GM21381 (cell line): Measurements from ENCODE around the gene AKAP13.
A peak's percentile ranks its signal among the peaks of the same experiment; 100 is the strongest.

ENCODE experiments used
- ATAC-seq: cut with Tn5 transposase; IDR thresholded peaks from one replicate; pipeline ENCODE4 v1.9.1; 2021; ENCODE audit warnings: mild to moderate bottlenecking, moderate library complexity; ENCODE audit not compliant: unreplicated experiment

AKAP13 gene

DNA sequence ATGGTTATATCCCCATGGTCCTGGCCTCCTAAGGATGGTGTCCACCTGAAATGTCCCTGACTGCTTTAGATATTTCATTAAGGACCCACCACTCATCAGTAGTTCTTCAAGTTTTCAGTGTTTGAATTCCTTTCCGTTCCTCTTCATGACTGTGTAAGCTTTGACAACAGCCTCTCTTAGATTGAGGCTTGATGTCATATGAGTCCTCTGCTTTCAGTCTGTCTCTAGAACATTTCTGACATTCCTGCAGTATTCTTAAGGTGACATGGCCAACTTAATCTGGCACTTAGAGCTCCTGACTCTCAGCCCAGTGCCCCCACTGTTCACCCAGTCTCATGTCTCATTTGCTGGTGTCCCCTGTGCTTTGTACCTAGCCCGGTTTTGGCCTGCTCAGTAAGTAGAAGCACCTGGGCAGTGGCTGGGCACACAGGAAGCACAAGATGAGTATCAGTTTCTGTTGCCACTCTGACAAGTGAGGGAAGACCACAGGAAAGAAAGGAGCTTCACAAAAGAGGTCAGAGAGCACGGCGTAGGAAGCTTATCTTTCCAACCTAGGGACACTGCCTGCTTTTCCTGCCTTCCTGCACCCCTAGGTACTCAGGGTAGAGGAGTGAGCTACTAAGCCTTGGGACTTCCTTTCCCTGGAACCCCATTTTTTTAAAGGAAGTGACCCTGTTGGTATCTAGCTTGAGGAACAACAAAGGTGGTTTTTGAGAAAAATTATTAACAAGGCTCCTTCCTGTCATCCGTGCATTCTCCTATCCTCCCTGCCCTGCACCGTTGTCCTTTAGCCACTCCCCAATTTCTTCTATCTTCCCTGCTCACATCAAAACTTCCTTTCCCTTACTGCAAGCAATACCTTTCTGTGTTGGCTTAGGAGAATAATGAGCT lies 311.2 kb downstream of the AKAP13 start:
- peak; percentile 42 for ATAC-seq

DNA sequence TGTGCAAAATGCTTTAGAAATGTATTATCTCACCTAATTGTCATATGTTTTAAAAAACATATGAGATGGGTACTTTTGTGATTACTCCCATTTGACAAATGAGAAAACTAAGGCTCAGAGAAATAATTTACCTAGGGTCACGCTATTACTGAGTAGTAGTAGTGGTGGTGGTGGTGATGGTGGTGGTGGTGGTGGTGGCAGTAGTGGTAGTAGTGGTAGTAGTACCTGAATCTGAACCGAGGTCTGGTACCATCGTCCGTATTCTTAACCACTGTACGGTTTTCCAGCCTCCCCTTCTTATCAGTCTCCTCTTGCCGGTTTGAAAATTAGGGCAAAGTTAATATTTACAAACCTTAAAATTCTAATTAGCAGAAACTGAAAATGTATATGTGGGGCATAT lies 311.9 kb downstream of the AKAP13 start:
- no peak for ATAC-seq

DNA sequence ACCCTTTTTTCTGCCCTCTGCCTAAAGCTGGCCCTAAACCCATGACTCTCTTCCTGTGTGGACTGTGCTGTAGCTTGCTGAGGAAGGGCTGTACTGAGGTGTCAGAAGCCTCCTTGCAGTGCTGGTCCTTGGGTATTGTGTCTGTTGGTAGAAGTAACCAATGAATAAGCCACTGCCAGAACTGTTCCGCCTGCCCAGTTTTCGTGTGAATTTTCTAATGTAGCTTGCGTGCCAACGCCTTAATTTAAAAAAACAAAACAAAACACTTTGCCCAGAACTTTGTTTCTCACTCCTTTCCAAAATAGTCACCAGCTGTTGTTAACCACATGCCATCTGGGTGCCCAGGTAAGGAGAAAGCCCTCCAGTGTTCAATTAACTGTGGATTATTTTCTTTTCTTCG lies 312.5 kb downstream of the AKAP13 start:
- ATAC-seq = peak; percentile 51

DNA sequence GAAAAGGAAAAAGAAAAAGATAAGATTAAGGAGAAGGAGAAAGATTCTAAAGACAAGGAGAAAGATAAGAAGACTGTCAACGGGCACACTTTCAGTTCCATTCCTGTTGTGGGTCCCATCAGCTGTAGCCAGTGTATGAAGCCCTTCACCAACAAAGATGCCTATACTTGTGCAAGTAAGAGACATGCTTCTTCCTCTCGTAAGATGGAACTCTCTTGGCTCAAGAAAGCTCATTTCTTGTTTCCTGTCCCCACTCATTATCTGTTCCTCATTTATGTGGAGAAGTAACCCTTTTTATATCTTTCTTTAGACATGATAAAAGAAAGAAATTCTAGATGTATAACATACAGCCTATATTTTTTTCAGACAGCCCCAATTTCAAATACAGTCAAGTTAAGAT lies 312.9 kb downstream of the AKAP13 start:
- peak; percentile 12 for ATAC-seq

DNA sequence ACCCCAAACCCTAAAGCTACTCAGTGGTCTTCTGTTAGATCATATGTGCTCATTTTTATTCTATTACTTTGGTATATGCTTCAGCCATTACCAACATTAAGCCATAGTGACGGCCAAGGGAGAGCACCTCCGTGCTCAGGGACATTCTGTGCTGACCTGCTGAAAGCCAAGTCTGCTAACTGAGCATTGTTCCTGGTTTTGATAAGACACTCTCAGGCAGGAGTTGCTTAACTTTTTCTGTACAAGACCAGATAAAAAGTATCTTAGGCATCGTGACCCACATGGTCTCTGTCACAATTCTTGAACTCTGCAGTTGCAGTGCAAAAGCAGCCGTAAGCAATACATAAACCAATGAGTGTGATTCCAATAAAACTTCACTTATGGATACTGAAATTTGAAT lies 313.7 kb downstream of the AKAP13 start:
- ATAC-seq = no peak

DNA sequence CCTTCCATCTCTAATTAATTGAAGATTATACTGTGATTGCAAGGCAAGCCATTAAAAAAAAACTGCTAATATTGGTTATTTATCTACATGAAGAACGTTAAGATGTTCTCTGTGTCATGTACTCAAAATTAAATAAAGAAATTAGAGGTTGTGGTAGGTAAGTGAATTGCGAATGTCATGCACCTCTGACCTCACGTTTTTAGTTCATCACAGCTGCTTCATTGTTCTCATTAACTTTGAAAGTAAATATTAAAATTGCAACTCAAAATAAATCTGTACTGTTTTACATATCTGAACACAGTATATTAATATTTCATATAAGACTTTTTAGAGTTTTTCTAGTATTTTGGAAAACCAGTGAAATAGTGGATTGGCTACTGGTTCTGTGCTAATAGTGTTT lies 320.4 kb downstream of the AKAP13 start:
- no peak for ATAC-seq

DNA sequence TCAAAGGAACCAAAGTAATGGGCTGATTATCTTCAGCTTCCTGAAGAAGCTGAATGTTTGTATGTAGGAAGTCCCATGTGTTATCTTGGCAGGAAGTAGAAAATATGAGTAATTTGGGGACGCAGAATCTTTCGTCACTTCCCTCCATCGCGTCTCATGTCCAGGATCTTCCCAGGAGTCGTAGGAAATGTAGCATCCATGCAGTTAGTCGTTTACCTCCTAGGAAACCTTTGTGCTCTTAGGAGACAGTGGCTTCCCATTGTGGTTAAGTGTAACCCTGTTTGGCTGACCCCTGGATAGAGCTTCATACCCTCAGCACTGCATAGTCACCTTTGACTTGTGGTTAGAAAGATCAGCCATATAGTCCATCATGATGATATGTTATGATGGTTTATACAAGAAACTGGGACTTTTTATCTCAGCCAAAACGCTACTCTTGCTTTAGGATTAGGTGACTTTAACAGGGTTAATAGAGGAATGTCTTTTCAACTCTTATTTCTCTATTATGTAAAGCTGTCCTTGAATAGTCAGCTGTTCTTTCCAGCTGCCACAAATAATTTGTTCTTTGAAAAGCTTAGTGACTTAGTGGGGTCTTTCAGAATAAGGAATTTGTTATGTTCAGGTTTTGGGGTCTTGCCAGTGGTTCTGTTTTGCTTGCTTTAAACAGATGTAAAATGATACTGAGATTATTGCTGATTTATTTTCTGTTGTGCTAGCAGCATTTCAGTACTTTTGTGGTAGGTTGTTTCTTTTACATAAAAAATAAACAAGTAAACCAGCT lies 322.1 kb downstream of the AKAP13 start:
- no peak for ATAC-seq

DNA sequence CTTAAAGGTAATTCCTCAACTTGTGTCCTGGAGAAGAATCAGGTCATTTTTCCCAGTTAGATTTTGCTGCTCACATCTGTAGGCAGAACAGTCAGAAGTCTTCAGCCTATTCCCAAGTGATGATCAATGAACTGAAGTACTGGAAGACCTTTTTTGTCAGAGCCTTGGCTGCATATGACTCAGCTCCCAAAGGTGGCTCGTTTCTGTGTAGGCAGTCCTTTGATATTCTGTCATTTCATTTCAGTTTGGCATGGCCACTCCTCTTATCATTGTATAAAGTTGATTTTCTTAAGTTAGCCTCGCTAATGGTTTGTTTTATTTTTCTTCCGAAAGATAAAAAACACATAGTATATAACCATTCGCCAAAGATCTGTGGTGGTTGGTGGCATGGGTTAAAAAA lies 323.7 kb downstream of the AKAP13 start:
- no peak for ATAC-seq

DNA sequence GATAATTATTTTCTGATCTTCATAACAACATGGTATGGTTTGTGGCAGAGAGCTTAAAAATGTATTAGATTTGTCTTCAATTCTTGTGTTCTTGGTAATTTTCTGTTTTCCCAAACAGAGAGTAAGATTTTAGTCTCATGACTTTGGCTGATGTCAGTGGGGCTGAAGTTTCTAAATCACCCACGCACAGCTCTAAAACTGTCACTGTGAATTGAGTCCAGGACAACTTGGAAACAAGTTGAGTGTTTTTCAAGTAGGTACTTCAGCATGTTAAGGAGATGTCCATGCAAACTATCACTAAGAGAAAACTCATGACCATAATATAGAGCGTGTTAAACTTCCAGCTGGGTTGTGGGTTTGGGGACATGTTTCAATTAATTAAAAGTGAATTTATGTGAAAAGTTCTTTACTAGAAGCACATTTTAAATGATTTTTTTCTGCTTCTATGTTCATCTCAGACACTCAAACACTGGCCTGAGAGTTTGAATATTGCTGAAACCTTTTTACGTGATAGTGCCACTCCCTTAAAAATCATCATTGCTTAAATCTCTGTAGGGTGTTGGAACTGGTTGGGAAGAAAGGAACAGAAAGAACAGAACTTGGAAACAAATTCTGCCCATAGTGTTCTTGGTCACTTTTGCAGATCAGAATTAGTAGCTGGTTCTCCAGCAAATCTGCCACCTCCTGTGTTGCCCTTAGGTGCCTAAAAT lies 324.5 kb downstream of the AKAP13 start:
- no peak for ATAC-seq

DNA sequence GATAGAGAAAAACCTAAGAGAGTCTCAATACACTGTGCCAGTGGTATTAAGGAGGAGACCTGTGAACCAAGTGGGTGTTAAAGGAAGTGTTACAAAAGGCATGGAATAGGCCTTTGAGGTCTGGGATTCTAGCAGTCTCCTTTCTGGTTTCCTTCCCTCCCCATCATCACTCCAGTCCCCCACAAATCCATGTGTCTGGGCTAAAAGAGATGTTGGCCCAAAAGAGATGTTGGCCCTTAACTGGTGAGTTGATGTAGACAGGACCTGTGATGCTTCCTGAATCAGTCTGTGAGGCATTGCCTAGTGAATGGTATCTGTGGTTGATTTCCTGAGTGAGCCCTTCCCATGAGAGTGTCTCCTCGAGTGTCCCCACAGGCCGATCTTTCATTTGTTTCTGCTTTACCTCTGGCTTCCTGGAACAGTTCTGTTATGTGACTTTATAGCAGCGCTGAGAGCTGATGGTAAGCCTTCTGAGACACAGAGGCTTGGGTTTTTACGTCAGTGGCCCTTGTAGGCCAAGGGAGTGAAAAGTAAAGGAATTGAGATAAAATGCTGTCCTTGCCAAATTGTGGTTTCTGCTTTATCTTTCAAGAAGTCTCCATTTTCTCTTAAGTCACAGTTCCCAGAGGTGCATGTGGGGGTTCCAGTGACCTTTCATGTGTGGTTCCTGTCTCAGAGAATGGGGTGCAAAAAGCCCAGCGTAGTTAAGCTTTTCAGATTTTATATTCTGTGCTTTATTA lies 326.5 kb downstream of the AKAP13 start:
- ATAC-seq = peak; percentile 29

DNA sequence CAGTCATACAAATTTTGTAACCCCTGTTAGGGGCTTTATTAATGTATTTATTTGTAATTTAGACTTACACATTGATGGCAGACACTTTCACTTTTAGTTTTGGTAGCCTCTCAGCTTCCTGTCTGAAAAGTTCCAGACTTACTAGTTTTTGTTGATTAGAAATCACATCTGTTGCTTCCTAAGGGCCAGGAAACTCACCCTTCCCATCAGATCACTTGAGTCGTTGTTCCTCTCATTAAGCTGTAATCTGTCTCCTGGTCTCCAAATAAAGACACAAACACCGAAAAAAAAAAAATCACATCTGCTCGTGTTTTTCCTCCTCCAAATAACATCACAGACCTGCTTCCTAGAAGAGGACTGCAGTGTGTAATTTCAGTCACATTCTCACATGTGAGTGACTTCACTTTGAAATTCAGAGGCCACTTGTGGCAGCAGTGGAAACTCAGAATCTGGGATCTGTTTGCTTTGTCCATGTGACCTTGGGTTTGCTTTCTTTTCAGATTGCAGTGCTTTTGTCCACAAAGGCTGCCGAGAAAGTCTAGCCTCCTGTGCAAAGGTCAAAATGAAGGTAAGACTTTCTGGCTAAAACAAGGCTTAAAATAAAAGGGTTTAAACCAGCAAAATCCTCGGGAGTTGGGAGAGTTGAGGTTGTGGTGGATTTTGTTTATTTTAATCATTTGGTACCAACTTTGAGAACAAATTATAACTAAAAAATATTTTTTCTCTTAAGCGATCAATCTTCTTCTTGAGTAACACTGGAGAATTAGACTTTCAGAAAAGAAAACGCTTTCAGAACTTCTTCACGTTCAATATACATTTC lies 327.3 kb downstream of the AKAP13 start:
- peak; percentile 19 for ATAC-seq

DNA sequence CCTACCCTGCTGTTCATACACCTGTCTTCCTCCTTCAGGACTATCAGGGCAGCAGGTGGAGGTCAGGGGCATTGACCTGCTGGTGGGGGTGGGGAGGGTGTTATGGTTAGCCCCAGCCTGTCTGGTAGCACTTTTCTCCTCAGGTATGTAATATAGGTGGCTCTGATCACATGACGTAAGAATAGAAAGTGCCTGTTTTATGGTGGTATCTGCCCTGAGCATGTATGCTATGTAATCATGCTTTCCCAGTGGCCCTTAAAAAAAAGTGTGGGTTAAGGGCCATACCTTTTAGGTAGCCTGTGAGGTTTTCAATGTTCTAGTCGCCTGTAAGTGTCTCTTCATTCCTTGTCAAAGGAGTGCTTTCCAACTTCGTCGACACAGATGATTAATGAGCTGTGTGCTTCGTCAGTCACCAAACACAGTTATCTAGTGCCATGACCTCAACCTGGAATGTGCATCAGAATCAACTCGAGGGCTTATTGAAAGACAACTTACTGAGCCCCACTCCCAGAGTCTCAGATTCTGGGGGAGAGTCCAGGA lies 328.1 kb downstream of the AKAP13 start:
- ATAC-seq = no peak

DNA sequence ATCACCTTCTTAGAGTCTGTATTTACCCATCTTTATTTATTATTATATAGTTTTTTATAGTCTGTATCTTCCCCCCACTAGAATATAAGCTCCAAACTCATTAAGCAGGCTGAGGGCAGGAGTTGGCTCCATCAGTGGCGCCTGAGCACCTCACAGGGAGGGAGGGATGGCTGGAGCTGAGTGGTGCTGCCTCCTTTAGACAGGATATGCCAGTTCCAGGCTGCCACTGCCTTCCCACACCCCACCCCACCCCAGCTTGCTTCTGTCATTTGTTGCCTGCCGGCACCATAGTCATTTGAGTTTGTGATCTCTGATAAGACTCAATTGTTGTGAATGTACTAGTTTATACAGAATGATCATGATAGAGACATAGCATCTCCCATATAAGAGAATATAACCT lies 328.8 kb downstream of the AKAP13 start:
- ATAC-seq = no peak

DNA sequence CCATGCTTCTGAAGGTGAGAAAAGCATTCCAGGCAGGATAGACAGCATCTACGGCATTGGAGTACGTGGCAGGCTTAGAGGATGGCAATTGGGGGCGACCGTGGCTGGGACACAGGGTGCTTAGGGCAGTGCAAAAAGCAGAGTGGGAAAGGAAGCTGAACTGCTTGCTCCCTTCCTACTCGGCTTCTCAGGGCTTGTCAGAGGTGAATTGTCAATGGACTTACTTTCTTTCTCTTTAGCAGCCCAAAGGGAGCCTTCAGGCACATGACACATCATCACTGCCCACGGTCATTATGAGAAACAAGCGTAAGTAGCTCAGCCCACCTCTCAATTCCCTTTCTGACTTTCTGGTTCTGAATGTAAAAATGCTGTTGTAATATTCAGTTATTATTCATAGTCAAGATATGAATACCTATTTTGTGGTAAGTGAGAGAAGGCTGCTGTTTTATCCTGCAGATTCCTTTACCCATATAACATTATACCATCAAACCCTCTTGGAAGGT lies 330.0 kb downstream of the AKAP13 start:
- ATAC-seq = peak; percentile 41

DNA sequence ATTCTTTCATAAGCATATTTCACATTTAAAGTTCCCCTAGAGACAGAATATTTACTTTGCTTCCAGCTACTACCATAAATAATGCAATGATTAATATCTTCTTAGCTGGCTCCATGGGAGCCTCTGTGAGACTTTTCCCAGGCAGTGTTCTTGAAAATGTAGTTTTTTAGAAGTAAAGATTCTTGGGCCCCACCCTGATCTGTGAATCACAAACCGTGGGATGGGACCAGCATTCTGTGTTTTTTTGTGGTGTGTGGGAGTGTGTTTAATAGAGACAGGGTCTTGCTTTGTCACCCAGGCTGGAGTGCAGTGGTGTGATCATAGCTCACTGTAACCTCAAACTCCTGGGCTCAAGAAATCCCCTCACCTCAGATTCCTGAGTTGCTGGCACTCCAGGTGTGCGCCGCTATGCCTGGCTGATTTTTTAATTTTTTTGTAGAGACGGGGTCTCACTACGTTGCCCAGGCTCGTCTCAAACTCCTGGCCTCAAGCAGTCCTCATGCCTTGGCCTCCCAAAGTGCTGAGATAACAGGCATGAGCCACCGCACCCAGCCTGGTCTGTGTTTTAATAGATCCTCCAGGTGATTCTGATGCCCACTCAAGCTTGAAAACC lies 331.3 kb downstream of the AKAP13 start:
- no peak for ATAC-seq

DNA sequence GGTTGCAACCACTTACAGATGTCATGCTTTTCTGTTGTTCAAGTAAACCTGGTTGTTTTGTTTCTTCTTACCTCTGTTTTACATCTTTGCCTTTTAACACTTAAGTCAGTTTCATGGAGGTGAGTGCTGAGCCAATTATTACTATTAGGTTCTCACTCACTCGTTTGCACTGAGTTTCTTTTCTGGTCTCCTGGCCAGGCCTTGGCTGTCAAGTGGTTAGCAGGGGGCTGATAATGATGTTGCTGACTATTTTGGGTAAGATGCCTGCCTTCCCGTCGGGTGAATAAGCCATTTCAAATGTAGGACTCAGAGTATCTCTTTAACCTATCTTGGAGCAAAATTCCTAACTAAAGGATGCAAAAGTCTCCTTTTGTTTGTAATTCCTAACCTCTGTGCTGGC lies 335.9 kb downstream of the AKAP13 start:
- no peak for ATAC-seq

DNA sequence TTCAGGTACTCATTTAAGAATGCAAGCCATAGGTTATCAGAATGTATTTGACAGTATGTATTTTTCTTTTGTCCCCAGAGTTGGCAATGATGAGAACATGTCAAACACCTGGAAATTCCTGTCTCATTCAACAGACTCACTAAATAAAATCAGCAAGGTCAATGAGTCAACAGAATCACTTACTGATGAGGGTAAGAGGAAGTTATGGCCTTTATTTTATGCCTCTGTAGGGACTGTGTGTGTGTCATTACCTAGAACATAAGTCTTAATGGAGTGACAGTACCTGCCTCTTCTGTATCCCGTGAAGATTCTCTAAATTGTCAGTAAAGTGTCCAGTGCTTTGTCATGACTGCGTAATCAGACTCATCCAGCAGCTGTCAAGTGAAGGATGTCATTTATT lies 336.8 kb downstream of the AKAP13 start:
- ATAC-seq = no peak

DNA sequence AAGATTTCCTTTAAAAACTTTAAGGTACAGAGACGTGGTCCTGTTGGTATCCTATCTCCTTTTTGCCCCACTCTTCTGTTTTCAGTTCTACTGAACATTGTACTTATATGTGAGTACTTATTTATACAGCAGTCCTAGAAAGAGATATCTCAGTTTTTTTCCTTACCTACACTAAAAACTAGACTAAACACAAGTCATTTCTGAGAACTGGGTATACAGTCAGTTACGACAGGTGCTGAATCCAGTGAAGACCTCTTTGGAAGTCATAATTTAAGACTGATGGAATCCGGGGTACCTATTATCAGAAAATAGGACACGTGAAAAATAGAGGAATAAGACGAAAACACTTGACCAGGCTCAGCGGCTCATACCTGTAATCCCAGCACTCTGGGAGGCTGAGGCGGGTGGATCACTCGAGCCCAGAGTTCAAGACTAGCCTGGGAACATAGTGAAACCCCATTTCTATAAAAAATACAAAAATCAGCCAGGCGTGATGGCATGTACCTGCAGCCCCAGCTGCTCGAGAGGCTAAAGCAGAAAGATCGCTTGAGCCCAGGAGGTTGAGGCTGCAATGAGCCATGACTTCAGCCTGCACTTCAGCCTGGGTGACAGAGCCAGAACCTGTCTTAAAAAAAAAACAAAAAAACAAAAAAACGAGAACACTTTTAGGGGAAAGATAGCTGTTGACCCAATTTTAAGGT lies 338.0 kb downstream of the AKAP13 start:
- ATAC-seq = no peak
